ENCODE results near the gene KCNT1.

The KCNT1 gene

GRCh38 chr9:135792268-135793128 is 90.5 kb downstream of the KCNT1 start:
- DNase-seq (ENCODE audit: low read depth, low spot score), result no peak
- H3K27ac ChIP-seq, result no peak overlapping the region

- DNase-seq (ENCODE audit: low read depth, low spot score), result no peak
- no peak overlapping the region for H3K27ac ChIP-seq
Observed at GRCh38 chr9:135793221-135794056, 91.5 kb downstream of the KCNT1 start.

GRCh38 chr9:135794057-135794335 is 92.0 kb downstream of the KCNT1 start:
- H3K27ac ChIP-seq, result no peak overlapping the region
- no peak for DNase-seq (ENCODE audit: low read depth, low spot score)

- H3K27ac ChIP-seq, result no peak overlapping the region
- no peak for DNase-seq (ENCODE audit: low read depth, low spot score)
Observed at GRCh38 chr9:135794361-135794885, 92.4 kb downstream of the KCNT1 start.

GRCh38 chr9:135795391-135795790 is 93.4 kb downstream of the KCNT1 start:
- H3K27ac ChIP-seq, result no peak overlapping the region
- DNase-seq (ENCODE audit: low read depth, low spot score), result no peak

- no peak for DNase-seq (ENCODE audit: low read depth, low spot score)
Observed at GRCh38 chr9:135796784-135797485, 95.0 kb downstream of the KCNT1 start.

GRCh38 chr9:135797507-135798262 is 95.7 kb downstream of the KCNT1 start:
- no peak overlapping the region for H3K27ac ChIP-seq
- no peak for DNase-seq (ENCODE audit: low read depth, low spot score)

More at GRCh38 chr9:135796784-135797485, 95.0 kb downstream of the KCNT1 start:
- H3K27ac ChIP-seq, result no peak overlapping the region

- DNase-seq (ENCODE audit: low read depth, low spot score), result no peak
- no peak overlapping the region for H3K27ac ChIP-seq
Observed at GRCh38 chr9:135798263-135798585, 96.2 kb downstream of the KCNT1 start.

- no peak for DNase-seq (ENCODE audit: low read depth, low spot score)
Observed at GRCh38 chr9:135799261-135799660, 97.3 kb downstream of the KCNT1 start.

GRCh38 chr9:135801070-135801469 is 99.1 kb downstream of the KCNT1 start:
- no peak for DNase-seq (ENCODE audit: low read depth, low spot score)

More at GRCh38 chr9:135799261-135799660, 97.3 kb downstream of the KCNT1 start:
- no peak overlapping the region for H3K27ac ChIP-seq

GRCh38 chr9:135802876-135803419 is 101.0 kb downstream of the KCNT1 start:
- DNase-seq (ENCODE audit: low read depth, low spot score), result no peak
- H3K27ac ChIP-seq, result no peak overlapping the region

More at GRCh38 chr9:135801070-135801469, 99.1 kb downstream of the KCNT1 start:
- H3K27ac ChIP-seq, result no peak overlapping the region

- no peak overlapping the region for H3K27ac ChIP-seq
- DNase-seq (ENCODE audit: low read depth, low spot score), result no peak
Observed at GRCh38 chr9:135803441-135803840, 101.5 kb downstream of the KCNT1 start.

- no peak for DNase-seq (ENCODE audit: low read depth, low spot score)
- H3K27ac ChIP-seq, result no peak overlapping the region
Observed at GRCh38 chr9:135804581-135805421, 102.8 kb downstream of the KCNT1 start.

GRCh38 chr9:135805422-135806022 is 103.5 kb downstream of the KCNT1 start:
- H3K27ac ChIP-seq, result no peak overlapping the region

GRCh38 chr9:135809166-135809565 is 107.2 kb downstream of the KCNT1 start:
- no peak for DNase-seq (ENCODE audit: low read depth, low spot score)

More at GRCh38 chr9:135805422-135806022, 103.5 kb downstream of the KCNT1 start:
- no peak for DNase-seq (ENCODE audit: low read depth, low spot score)

GRCh38 chr9:135810806-135811575 is 109.0 kb downstream of the KCNT1 start:
- no peak for DNase-seq (ENCODE audit: low read depth, low spot score)

More at GRCh38 chr9:135809166-135809565, 107.2 kb downstream of the KCNT1 start:
- H3K27ac ChIP-seq, result no peak overlapping the region

GRCh38 chr9:135811801-135812200 is 109.8 kb downstream of the KCNT1 start:
- no peak for DNase-seq (ENCODE audit: low read depth, low spot score)
- H3K27ac ChIP-seq, result no peak overlapping the region

More at GRCh38 chr9:135810806-135811575, 109.0 kb downstream of the KCNT1 start:
- no peak overlapping the region for H3K27ac ChIP-seq

Measured in epithelial cell of prostate (primary cell).